HG02678 (cell line): ENCODE data around the gene PCYT2.

Experiments
- ATAC-seq: cut with Tn5 transposase; IDR thresholded peaks from one replicate; pipeline ENCODE4 v1.9.1; 2021; ENCODE audit warnings: mild to moderate bottlenecking, moderate library complexity; ENCODE audit not compliant: unreplicated experiment

Gene PCYT2

GRCh38 chr17:81944858-81945257, 33.7 kb upstream of the PCYT2 start:
- no peak for ATAC-seq

- ATAC-seq = no peak
Observed at GRCh38 chr17:81942167-81942553, 31.0 kb upstream of the PCYT2 start.

- ATAC-seq = no peak
Observed at GRCh38 chr17:81941484-81942166, 30.4 kb upstream of the PCYT2 start.

GRCh38 chr17:81940538-81941483, 29.6 kb upstream of the PCYT2 start:
- ATAC-seq = no peak

- no peak for ATAC-seq
Observed at GRCh38 chr17:81939881-81940385, 28.7 kb upstream of the PCYT2 start.

- no peak for ATAC-seq
Observed at GRCh38 chr17:81939218-81939617, 28.0 kb upstream of the PCYT2 start.

GRCh38 chr17:81935709-81936084, 24.5 kb upstream of the PCYT2 start:
- no peak for ATAC-seq

GRCh38 chr17:81934850-81935708, 23.9 kb upstream of the PCYT2 start:
- no peak for ATAC-seq

- no peak for ATAC-seq
Observed at GRCh38 chr17:81934098-81934757, 23.0 kb upstream of the PCYT2 start.

GRCh38 chr17:81933178-81933699, 22.0 kb upstream of the PCYT2 start:
- no peak for ATAC-seq

- ATAC-seq = no peak
Observed at GRCh38 chr17:81932333-81932983, 21.3 kb upstream of the PCYT2 start.

GRCh38 chr17:81931557-81932332, 20.5 kb upstream of the PCYT2 start:
- no peak for ATAC-seq

- no peak for ATAC-seq
Observed at GRCh38 chr17:81931189-81931556, 20.0 kb upstream of the PCYT2 start.

- ATAC-seq = no peak
Observed at GRCh38 chr17:81930142-81931125, 19.2 kb upstream of the PCYT2 start.

- no peak for ATAC-seq
Observed at GRCh38 chr17:81929253-81930141, 18.3 kb upstream of the PCYT2 start.

- ATAC-seq = no peak
Observed at GRCh38 chr17:81928544-81929252, 17.5 kb upstream of the PCYT2 start.
